ENCODE measurements around the gene B4GAT1. TPM values are rescaled to one million over a fixed set of nuclear protein-coding genes. Genes with fewer than 3 reads are reported as not detected.
"Not testable (repeated sequence)": the region's sequence is repeated elsewhere in the genome, so short reads cannot be mapped to it uniquely, and the experiment has no call there.

B4GAT1 gene
- total RNA-seq, 1 donor from 2014 or later: 31.9 TPM

DNA sequence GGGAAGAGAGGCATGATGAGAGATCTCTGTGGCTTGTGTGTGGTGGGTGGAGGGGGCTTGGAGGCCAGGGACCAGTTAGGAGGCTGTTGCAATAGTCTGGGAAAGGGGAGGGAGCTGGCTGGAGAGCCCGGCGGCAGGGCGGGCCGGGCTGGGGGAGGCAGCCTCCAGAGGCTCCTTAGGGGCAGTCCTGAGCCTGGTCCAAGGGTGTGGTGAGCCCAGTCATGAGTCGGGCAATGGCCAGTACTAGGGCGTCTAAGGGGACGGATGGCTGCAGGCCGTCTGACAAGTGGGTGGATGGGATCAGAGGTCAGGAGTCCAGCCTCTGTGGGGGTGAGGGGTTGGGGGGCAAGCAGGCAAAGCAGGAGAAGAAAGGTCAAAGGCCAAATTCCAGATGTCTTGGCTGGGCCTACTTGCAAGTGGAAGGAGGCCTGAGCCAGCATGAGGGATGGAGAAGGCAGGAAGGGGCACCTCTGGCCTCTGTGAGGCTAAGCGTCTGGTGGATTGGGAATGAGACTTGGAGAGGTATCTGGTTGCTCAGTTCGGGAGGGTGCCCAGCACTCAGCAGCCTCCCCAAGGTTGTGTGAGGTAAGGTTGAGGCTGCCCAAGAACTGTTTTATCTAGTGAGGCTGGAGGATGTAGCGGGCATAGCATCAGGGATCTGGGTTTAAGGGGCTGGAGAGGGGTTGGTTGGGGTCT, 24.5 kb downstream of the B4GAT1 start:
- Mint-ChIP-seq H3K36me3 (no peaks in the 10 kb centered on the region), H3K4me3 (no peak overlapping the region), H3K9me3 (peaks cover 6% of the 10 kb centered on the region), H3K27me3 (no peaks in the 10 kb centered on the region), H3K27ac (peak overlapping the region; percentile 65), H3K4me1 (ENCODE audit: unreplicated experiment) (peaks cover 35% of the 10 kb centered on the region)
- no peak for DNase-seq (ENCODE audit: extremely low spot score, unreplicated experiment)
- TF ChIP-seq, protein P1, sequence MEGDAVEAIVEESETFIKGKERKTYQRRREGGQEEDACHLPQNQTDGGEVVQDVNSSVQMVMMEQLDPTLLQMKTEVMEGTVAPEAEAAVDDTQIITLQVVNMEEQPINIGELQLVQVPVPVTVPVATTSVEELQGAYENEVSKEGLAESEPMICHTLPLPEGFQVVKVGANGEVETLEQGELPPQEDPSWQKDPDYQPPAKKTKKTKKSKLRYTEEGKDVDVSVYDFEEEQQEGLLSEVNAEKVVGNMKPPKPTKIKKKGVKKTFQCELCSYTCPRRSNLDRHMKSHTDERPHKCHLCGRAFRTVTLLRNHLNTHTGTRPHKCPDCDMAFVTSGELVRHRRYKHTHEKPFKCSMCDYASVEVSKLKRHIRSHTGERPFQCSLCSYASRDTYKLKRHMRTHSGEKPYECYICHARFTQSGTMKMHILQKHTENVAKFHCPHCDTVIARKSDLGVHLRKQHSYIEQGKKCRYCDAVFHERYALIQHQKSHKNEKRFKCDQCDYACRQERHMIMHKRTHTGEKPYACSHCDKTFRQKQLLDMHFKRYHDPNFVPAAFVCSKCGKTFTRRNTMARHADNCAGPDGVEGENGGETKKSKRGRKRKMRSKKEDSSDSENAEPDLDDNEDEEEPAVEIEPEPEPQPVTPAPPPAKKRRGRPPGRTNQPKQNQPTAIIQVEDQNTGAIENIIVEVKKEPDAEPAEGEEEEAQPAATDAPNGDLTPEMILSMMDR (conservative IDR thresholded peaks at IDR 0.05): no peak

DNA sequence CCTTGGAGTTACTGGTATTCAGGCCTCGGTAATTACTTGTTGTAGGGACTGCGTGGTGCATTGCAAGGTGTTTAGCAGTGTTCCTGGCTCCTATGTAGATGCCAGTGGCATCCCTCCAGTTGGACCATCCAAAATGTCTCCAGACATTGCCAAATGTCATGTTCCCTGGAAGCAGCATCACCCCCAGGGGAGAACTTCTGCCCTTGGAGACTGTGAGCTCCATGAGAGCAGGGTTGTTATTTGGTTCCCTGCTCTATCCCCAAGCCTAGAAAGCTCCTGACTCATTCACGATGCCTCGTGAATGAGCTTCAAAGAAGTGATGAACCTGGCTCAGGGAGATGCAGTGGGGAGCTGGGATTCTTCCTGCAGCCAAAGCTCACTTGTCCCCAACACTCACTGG, 25.8 kb downstream of the B4GAT1 start:
- TF ChIP-seq, protein P1 (conservative IDR thresholded peaks at IDR 0.05): no peak
- Mint-ChIP-seq H3K4me3 (no peak overlapping the region), H3K4me1 (ENCODE audit: unreplicated experiment) (peaks cover 32% of the 10 kb centered on the region), H3K27ac (no peak overlapping the region), H3K27me3 (no peaks in the 10 kb centered on the region), H3K36me3 (no peaks in the 10 kb centered on the region), H3K9me3 (peaks cover 6% of the 10 kb centered on the region)
- no peak for DNase-seq (ENCODE audit: extremely low spot score, unreplicated experiment)

DNA sequence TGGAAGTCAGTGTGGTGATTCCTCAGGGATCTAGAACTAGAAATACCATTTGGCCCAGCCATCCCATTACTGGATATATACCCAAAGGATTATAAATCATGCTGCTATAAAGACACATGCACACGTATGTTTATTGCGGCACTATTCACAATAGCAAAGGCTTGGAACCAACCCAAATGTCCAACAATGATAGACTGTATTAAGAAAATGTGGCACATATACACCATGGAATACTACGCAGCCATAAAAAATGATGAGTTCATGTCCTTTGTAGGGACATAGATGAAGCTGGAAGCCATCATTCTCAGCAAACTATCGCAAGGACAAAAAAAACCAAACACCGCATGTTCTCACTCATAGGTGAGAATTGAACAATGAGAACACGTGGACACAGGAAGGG, 26.7 kb downstream of the B4GAT1 start:
- H3K27me3 Mint-ChIP-seq; H3K36me3 Mint-ChIP-seq; H3K27ac Mint-ChIP-seq; H3K4me3 Mint-ChIP-seq; DNase-seq (ENCODE audit: extremely low spot score, unreplicated experiment); H3K9me3 Mint-ChIP-seq: not testable (repeated sequence)
- H3K4me1 Mint-ChIP-seq (ENCODE audit: unreplicated experiment): peaks cover 30% of the 10 kb centered on the region

DNA sequence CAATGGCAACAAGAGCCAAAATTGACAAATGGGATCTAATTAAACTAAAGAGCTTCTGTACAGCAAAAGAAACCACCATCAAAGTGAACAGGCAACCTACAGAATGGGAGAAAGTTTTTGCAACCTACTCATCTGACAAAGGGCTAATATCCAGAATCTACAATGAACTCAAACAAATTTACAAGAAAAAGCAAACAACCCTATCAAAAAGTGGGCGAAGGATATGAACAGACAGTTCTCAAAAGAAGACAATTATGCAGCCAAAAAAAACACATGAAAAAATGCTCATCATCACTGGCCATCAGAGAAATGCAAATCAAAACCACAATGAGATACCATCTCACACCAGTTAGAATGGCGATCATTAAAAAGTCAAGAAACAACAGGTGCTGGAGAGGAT, 27.1 kb downstream of the B4GAT1 start:
- H3K27ac Mint-ChIP-seq; DNase-seq (ENCODE audit: extremely low spot score, unreplicated experiment); H3K36me3 Mint-ChIP-seq; H3K9me3 Mint-ChIP-seq; H3K27me3 Mint-ChIP-seq; H3K4me3 Mint-ChIP-seq: not testable (repeated sequence)
- H3K4me1 Mint-ChIP-seq (ENCODE audit: unreplicated experiment): peaks cover 35% of the 10 kb centered on the region

DNA sequence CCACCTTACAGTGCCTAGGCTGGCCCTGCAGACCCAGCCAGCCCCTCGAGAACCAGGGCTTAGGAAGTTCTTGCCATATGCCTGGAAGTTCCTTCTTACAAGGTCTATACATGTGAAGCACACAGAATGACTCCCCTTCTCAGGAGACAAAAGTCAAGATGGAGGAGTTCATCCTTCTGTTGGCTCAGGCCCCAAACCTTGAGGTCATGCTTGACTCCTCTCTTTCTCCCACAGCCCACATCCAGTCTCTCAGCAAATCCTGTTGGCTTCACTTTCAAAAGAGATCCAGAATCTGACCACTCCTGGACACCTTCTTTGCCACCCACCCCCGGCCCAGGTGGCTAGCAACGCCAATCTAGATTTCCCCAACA, 28.8 kb downstream of the B4GAT1 start:
- peaks cover 37% of the 10 kb centered on the region for H3K4me1 Mint-ChIP-seq (ENCODE audit: unreplicated experiment)
- peaks cover 3% of the 10 kb centered on the region for H3K27me3 Mint-ChIP-seq
- no peak overlapping the region for H3K4me3 Mint-ChIP-seq

DNA sequence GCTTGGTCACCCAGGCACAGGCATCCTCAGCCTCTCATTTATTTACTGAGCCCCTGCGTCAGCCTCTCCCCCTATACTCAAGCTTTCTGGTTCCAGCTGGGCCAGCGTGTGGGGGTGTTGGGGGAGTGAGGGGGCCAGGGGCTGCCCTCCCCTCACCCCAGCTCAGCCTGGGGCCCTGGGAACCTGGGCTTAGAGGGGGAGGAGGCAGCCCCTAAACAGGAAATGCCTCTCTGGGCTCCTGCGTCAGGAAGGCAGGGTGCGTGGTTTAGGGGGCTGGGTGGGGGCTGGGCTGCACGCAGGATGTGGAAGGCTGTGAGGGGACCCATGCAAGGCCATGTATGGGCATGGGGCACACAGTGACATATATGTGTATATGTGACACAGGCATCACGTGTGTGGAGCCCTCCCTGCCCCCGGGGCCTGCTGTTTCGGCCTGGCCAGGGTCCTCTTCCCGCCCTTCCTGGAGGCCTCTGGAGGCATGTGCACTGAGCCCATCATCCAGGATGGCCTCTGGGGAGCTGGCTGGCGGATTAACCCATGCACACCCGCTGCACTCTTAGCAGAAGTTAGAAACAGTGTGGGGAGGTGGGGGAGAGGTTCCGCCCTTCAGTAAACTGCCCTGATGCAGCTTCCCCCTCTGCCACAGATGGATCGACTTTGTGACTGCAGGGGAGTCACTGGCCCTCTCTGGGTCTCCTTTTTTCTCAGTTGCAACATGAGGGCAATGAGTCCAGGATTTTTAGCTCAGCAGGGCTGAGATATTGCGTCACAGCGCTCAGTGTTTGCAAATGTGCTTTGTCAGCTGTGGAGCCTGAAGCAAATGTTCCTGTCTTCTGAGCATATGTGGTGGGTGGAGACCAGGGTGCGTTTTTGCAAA, 29.5 kb downstream of the B4GAT1 start:
- Mint-ChIP-seq H3K9me3 (peaks cover 6% of the 10 kb centered on the region), H3K27ac (peak overlapping the region; percentile 68), H3K27me3 (peaks cover 3% of the 10 kb centered on the region), H3K4me1 (ENCODE audit: unreplicated experiment) (peaks cover 30% of the 10 kb centered on the region), H3K36me3 (no peaks in the 10 kb centered on the region), H3K4me3 (peak overlapping the region; percentile 78)
- no peak for DNase-seq (ENCODE audit: extremely low spot score, unreplicated experiment)
- TF ChIP-seq, protein P1 (conservative IDR thresholded peaks at IDR 0.05): no peak

More for the DNA sequence above, 28.8 kb downstream of the B4GAT1 start:
- H3K27ac Mint-ChIP-seq: peak overlapping the region; percentile 68
- H3K9me3 Mint-ChIP-seq: peaks cover 6% of the 10 kb centered on the region
- TF ChIP-seq, protein P1 (conservative IDR thresholded peaks at IDR 0.05): no peak
- DNase-seq (ENCODE audit: extremely low spot score, unreplicated experiment): no peak
- H3K36me3 Mint-ChIP-seq: no peaks in the 10 kb centered on the region

All from type B pancreatic cell (in vitro differentiated cells).